Activated CD4-positive, alpha-beta T cell treated with anti-CD3 and anti-CD28 coated beads, Interleukin-2, amount 10 ng/mL, durations not matched to agents 24 days and 14 days (primary cell): Measurements from ENCODE around the gene PRAC2. TPM values are rescaled to one million over a fixed set of nuclear protein-coding genes. Genes with fewer than 3 reads are reported as not detected.

Source experiments
- DNase-seq: peaks from one replicate; pipeline ENCODE4 v3.0.0; 2022
- H3K27ac Mint-ChIP-seq: one replicate; pipeline ENCODE4 v1.8.0; 2022; ENCODE audit warnings: mild to moderate bottlenecking, mixed read lengths
- H3K27me3 Mint-ChIP-seq: one replicate; pipeline ENCODE4 v1.8.0; 2022; ENCODE audit warnings: mixed read lengths
- H3K36me3 Mint-ChIP-seq: one replicate; pipeline ENCODE4 v1.8.0; 2022; ENCODE audit warnings: low read depth, mild to moderate bottlenecking, mixed read lengths
- H3K4me1 Mint-ChIP-seq: one replicate; pipeline ENCODE4 v1.8.0; 2021; ENCODE audit warnings: mixed read lengths
- H3K4me3 Mint-ChIP-seq: one replicate; pipeline ENCODE4 v1.8.0; 2022; ENCODE audit warnings: mild to moderate bottlenecking, moderate library complexity, mixed read lengths
- H3K9me3 Mint-ChIP-seq: one replicate; pipeline ENCODE4 v1.8.0; 2021; ENCODE audit warnings: mixed read lengths
- intact Hi-C: fragments of 100-400 bp; cut with micrococcal nuclease; formaldehyde crosslinking; loops from one replicate; pipeline ENCODE4 v1.15.1; 2023
- total RNA-seq: library from RNA; stranded (reverse); gene quantifications from 2 replicates; pipeline ENCODE4 v1.2.3, GENCODE V29; 2022

PRAC2 gene
- total RNA-seq, 1 donor from 2014 or later, result not detected

DNA sequence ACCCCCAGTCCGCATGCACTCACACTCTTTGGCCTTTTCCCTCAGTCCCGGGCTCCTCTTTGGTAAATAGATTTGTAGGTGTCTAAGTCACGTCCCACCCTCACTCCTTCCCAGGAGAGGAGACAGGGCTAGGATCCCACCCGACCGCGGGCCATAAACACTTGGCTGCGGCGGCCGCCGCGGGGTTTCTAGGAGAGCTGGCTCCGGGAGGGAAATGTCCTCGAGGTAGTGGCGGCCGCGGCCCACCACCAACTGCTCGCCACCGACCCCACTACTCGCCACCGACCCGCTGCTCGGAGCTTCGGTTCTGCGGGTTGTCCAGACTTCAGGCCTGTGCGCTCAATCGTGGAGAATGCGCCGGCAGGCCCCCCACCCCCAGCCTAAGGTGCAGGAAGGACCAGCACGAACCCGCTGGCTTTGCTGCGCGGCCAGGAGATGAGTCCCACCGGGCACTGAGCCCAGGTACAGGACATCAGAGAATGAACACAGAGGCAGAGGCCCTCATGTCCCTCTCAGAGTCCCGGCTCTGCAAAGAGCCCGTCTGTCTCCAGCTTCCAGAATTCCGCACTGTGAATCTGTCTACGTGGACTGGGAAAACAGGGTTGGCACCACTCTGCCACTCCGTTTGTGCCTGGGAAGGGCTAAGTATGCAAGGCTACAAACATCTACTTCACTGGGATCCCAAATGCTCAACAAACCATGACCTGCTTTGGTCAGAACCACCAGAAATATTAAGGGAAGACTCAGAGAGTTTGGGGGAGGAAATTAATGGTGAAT is 2.5 kb downstream of the PRAC2 start:
- intact Hi-C loops, result loop anchor here (2.0 to 10.0 kb wide), 4 partner anchors 23 to 1239 kb away; partner anchors contain the start of gene DLX4
- H3K36me3 Mint-ChIP-seq, result no peaks in the 10 kb centered on the region
- H3K27ac Mint-ChIP-seq, result no peak overlapping the region
- peaks cover 16% of the 10 kb centered on the region for H3K4me1 Mint-ChIP-seq
- DNase-seq, result peak; percentile 60
- no peak overlapping the region for H3K4me3 Mint-ChIP-seq
- H3K9me3 Mint-ChIP-seq, result no peaks in the 10 kb centered on the region
- peaks cover 94% of the 10 kb centered on the region for H3K27me3 Mint-ChIP-seq

DNA sequence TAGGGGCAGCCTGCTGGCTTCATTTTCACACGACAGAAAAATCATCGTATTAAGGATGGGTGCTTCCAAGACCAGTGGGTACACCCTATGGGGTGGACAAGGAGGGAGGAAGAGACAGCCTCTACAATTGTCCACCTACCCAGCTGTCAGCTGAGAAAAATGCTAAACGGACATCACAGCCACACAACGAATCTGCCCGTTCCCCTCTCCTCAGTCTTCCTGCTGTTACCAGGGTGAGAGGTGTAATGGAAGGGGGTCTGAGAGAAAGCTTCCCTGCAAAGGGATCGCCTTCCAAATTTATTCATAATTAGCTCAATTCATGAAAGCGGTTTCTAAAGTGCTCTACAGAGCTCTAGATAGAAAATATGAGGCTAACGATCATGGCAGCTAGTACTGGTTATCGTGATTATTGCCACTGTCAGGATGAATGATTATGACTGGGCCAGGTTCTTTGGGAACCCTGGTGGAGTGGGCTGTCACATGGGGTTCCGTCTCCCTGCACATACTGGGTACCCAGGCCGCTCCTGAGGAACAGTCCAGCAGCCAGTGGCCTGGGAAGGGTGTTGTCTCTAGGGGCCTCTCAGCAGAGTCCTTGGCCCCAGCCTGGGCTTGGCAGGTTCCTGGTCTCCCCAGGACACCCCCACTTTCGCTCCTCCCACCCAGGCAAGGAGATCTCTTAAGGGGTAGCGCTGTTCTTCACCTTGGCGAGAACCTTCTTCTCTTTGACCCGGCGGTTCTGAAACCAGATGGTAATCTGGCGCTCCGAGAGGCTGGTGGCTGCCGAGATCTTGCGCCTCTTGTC is 3.3 kb downstream of the PRAC2 start:
- H3K4me3 Mint-ChIP-seq, result no peak overlapping the region

DNA sequence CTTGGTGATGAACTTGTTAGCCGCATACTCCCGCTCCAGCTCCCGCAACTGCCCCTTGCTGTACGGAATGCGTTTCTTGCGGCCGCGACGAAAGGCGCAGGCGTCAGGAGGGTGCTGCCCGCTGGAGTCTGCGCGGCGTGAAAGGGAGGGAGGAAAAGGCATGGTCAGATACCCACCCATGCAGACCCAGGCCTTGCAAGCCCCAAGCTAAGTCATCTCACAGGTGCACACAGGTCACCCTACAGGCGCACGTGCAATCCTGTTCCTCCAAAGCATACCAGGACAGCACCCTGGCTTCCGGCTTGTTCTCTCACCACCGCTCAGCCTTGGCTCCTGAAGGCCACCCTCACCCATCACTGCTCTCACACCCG is 3.9 kb downstream of the PRAC2 start:
- Mint-ChIP-seq H3K4me3 (no peak overlapping the region), H3K27me3 (peaks cover 94% of the 10 kb centered on the region), H3K4me1 (peaks cover 16% of the 10 kb centered on the region), H3K9me3 (no peaks in the 10 kb centered on the region), H3K36me3 (no peaks in the 10 kb centered on the region), H3K27ac (peak overlapping the region; percentile 8)
- DNase-seq, result no peak
- intact Hi-C loops, result loop anchor here (10.0 kb wide), 1 partner anchor 1238 kb away; the partner anchor contains the start of gene DLX4

More for the DNA sequence above, 3.3 kb downstream of the PRAC2 start:
- Mint-ChIP-seq H3K9me3 (no peaks in the 10 kb centered on the region), H3K36me3 (no peaks in the 10 kb centered on the region), H3K27ac (no peak overlapping the region), H3K27me3 (peaks cover 95% of the 10 kb centered on the region), H3K4me1 (peaks cover 16% of the 10 kb centered on the region)
- no peak for DNase-seq
- intact Hi-C loops, result loop anchor here (10.0 kb wide), 1 partner anchor 1238 kb away; the partner anchor contains the start of gene DLX4

DNA sequence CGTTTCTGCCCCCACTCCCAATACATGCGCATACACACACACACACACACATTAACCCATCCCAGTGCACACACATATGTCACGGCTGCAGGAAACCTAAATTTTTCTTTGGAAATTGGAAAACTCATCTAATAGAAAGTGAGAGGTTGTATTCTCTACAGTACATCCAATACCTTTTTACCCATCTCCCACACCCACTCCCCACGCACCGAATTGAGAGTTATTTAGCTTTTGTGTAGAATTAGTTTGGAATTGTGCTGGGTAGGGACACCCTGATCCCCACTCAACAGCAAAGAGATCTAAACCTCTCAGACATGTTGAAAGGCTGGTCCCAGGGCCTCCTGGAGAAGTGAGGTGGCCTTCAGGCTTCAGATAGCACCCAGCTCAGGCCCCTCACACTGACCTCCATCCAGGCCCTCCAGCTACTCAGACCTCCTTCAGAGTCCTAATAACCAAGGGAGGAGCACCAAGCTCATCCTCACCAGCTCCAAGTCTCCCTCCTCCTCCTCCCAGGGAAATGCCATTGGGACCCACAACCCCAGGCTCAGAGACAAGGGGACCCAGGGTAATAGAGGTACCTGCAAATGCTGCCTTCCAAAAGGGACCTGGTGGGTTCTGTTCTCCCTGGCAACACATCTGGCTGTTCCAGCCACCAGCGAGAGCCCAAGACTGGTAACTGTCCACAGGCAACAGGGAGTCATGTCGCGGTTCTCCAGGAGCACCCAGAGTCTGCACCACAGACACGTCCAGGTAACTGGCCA is 4.6 kb downstream of the PRAC2 start:
- Mint-ChIP-seq H3K9me3 (no peaks in the 10 kb centered on the region), H3K4me1 (peaks cover 16% of the 10 kb centered on the region), H3K36me3 (no peaks in the 10 kb centered on the region), H3K4me3 (no peak overlapping the region), H3K27ac (peak overlapping the region; percentile 8), H3K27me3 (peaks cover 93% of the 10 kb centered on the region)
- no peak for DNase-seq
- intact Hi-C loops, result loop anchor here (10.0 kb wide), 1 partner anchor 1237 kb away; the partner anchor contains the start of gene DLX4

DNA sequence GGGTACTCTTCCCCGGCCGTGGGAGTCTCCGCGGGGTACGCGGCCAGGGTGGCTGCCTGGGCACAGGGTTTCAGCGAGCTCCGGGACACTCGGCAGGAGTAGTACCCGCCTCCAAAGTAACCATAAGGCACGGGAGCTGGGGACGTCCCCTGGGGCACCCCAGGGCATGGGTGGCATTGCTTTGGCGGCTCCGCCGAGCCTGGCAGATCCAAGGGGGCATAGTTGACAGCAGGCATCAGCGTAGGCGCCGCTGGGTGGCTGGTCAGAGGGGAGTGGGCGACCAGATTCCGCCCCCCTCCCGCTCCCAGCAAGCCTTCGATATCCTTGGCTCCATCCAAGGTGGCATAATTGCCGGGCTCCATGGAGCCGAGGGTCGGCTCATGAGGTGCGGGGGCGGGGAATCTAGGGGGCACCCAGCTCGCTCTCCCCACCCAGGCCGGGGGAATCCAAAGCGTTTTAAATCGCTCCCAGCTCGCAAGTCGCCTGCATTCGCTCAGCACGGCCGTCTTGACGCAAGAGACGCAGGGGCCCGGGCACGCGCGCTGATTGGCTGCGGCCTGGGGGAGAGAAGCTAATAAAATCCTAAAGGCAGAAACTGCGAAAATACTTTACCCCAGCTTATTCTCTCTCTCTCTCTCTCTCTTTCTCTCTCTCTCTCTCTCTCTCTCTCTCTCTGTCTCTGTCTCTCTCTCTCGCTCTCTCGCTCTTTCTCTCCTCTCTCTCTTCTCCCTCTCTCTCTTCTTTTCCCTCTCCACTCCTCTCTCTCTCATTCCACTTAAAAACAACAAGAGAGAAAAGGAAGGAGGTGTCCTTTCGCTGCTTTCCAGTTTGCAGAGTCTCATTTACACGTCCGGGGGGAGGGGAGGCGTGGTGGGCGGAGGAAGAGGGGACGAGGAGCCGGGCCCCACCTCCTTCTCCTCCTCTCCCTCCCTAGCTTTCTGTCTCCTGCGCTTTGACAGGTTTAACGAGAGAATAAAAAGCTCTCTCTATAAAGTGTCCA is 5.5 kb downstream of the PRAC2 start, which contains the start of gene HOXB13:
TSS of gene HOXB13 (minus strand) at position 519 of the 1,000 bp plus-strand sequence. CDS start at position 362, 157 bp downstream.
- no peaks in the 10 kb centered on the region for H3K36me3 Mint-ChIP-seq
- no peaks in the 10 kb centered on the region for H3K9me3 Mint-ChIP-seq
- H3K27ac Mint-ChIP-seq, result no peak within 1 kb of the TSS
- intact Hi-C loops, result loop anchor here (10.0 kb wide), 1 partner anchor 1236 kb away; the partner anchor contains the start of gene DLX4
- H3K27me3 Mint-ChIP-seq, result peaks cover 91% of the 10 kb centered on the region
- H3K4me3 Mint-ChIP-seq, result peak within 1 kb of the TSS; percentile 44
- H3K4me1 Mint-ChIP-seq, result peaks cover 21% of the 10 kb centered on the region
- DNase-seq, result no peak

DNA sequence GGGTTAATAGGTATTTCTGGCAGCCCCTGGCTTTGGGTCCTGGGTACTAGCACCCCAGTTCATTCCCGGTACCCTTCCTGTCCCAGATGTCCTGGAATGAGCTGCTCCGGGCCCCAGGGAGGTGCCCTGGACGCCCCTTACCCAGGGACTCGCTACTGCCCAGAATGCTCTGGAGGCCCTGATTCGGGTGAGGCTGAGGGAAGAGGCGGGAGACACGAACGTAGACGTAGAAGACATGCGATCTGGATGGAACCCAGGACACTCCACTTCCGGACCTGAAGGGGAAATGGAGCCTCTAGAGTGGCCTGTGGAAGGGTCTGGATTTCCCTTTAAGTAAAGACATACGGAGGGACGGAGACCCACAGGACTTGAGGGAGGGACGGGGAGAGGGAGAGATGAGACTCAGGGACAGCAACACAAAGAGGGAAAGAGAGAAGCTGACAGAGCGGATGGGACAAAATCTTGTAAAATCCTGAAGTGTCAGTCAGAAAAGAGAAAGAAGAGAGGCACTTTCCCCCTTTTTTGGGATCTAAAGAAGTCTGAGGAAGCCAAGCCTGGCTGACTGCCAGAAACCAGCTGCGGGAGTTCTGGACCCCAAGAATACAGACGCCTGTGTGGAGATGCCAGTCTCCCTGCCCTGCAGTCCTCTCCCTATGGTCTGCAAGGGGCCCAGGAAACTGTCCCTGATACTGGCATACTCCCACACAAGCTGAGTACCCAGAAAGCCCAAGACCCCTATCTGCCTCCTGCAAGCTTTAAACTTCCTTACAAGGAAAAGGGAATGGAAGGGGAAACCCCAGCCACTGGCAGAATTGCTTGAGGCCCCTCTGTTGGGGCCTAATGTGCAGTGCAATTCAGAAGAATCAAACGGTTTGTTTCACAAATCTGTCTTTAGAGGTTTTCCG is 6.6 kb downstream of the PRAC2 start:
- Mint-ChIP-seq H3K4me1 (peaks cover 19% of the 10 kb centered on the region), H3K9me3 (no peaks in the 10 kb centered on the region), H3K27me3 (peaks cover 91% of the 10 kb centered on the region), H3K36me3 (peaks cover 2% of the 10 kb centered on the region), H3K27ac (no peak overlapping the region), H3K4me3 (no peak overlapping the region)
- intact Hi-C loops, result loop anchor here (10.0 kb wide), 1 partner anchor 1235 kb away; the partner anchor contains the start of gene DLX4
- DNase-seq, result no peak

DNA sequence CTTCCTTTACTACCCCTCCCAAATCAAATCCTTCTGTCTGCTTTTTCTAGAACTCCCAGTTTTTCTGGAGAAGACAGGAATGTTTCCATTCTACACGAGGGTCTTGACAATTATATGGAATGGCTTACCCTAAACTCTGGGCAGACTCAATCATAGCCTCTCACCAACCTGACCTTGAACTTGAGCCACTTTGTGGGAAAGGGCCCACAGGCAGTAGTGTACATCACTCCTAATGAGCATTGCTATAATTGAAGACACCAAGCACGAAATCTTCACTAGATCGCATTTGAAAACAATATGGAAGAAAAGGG is 7.2 kb downstream of the PRAC2 start:
- H3K27ac Mint-ChIP-seq, result no peak overlapping the region
- DNase-seq, result no peak
- H3K4me1 Mint-ChIP-seq, result peaks cover 18% of the 10 kb centered on the region
- H3K9me3 Mint-ChIP-seq, result no peaks in the 10 kb centered on the region
- peaks cover 91% of the 10 kb centered on the region for H3K27me3 Mint-ChIP-seq
- peaks cover 2% of the 10 kb centered on the region for H3K36me3 Mint-ChIP-seq
- intact Hi-C loops, result no loop called here
- no peak overlapping the region for H3K4me3 Mint-ChIP-seq

DNA sequence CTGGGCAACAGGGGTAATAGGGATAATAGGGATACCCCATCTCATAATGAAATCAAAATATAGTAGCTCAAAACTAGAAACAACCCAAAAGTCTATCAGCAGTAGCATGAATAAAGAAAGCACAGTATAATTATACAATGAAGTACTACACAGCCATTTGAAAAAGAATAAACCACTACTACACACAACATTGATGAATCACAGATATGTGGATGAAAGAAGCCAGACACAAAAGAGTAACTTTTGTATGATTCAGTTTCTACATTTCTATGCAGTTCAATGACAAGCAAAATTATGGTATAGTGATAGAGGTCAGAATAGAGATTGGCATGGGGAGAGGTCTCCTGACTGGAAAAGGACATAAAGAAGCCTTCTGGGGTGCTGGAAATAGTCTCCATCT is 8.4 kb downstream of the PRAC2 start:
- Mint-ChIP-seq H3K36me3 (peaks cover 2% of the 10 kb centered on the region), H3K27ac (no peak overlapping the region), H3K4me3 (no peak overlapping the region), H3K27me3 (peaks cover 91% of the 10 kb centered on the region), H3K4me1 (peaks cover 17% of the 10 kb centered on the region), H3K9me3 (no peaks in the 10 kb centered on the region)
- no peak for DNase-seq
- intact Hi-C loops, result no loop called here

DNA sequence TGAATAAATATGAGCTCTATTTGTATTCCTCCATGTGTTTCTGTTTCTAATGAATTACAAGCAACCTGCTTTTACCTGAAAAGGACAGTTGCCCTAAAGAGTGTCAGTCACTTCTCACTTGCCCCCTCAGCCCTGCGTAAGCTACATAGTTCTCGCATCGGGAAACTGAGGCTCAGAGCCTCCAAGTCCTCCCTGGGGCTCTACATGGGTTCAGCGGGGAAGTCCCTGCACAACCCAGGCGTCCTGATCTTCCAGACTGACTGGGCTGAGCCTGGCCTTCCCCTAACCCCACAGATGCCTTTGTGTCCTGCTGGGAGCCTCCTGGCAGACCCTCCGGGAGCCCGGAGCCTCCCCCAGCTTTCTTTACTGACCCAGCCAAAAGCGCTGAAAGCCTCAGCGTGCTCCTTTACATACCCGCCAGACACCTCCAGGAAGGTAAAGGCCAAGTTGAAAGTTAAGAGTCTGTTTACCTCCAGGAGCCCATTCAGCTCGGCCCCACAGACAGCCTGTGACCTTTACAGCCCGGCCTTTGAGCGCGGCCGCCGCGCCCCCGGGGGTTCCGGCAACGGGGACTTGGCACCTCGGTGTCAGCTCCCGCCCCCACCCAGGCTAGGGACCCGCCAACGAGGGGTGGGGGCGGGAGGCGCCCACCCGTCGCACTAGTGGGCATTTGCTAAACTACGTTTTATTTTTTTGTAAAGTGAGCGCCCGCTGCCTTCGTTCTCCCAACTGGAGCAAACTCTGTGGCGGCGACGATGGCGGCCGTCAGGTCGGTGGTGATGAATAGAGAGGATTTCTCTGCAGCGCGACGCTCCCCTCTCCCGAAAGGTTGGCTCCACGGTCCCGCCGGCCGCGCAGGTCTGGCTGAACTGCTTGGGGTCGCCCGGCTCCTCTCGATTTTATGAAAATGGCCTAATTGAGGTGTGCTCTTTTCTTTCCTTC is 10.0 kb downstream of the PRAC2 start:
- no peak for DNase-seq
- Mint-ChIP-seq H3K27ac (no peak overlapping the region), H3K36me3 (peaks cover 2% of the 10 kb centered on the region), H3K4me3 (peak overlapping the region; percentile 9), H3K4me1 (peaks cover 17% of the 10 kb centered on the region), H3K27me3 (peaks cover 90% of the 10 kb centered on the region), H3K9me3 (no peaks in the 10 kb centered on the region)
- intact Hi-C loops, result no loop called here

DNA sequence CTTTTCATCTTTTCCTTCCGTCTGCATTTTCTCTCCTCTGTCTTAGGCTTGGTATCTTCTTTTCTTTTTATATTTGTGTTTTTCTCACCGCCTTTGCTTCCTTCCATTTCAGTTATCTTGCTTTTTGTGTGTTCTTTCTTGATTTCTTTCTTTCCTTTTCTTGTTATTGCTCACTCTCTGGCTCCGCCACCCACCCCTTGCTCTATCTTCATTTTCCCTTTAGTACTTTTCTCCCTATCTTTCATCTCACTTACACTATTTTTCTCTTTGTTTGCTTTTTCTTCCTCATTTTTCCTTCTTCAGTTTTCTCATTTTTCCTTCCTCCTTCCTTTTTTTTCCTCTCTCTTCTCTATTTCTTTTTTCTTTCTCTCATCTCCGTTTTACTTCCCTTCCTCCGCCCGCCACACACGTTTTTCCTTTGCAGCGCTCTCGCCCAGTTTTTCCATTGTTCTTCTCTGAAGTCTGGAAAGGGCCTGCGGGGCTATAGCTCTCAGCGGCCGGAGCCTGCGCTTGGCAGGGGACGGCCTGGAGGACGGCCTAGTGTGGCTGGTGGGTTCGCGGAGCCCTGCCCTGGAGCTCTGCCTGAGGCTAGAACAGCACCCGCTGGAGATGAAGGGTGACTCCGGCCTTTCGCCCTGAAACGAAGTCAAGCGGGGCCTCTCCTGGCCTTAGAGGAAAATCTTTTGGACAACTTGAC is 10.8 kb downstream of the PRAC2 start:
- intact Hi-C loops, result no loop called here

More for the DNA sequence above, 10.8 kb downstream of the PRAC2 start:
- Mint-ChIP-seq H3K36me3 (peaks cover 2% of the 10 kb centered on the region), H3K27ac (no peak overlapping the region), H3K9me3 (no peaks in the 10 kb centered on the region), H3K27me3 (peaks cover 93% of the 10 kb centered on the region), H3K4me1 (peaks cover 16% of the 10 kb centered on the region), H3K4me3 (peak overlapping the region; percentile 9)
- no peak for DNase-seq
